COR-L47 (cell line): ENCODE measurements around the gene ANKRD12.

Experiments used
- DNase-seq: peaks from one replicate; lab custom pipeline; 2025; lab: John Stamatoyannopoulos, UW

Gene ANKRD12

GRCh38 chr18:9188359-9189231 lies 52.0 kb downstream of the ANKRD12 start:
- no peak for DNase-seq

- no peak for DNase-seq
Observed at GRCh38 chr18:9189491-9189890, 52.9 kb downstream of the ANKRD12 start.

- DNase-seq: no peak
Observed at GRCh38 chr18:9191658-9192256, 55.2 kb downstream of the ANKRD12 start.

GRCh38 chr18:9193031-9193430 lies 56.5 kb downstream of the ANKRD12 start:
- DNase-seq: no peak

- no peak for DNase-seq
Observed at GRCh38 chr18:9196568-9196967, 60.0 kb downstream of the ANKRD12 start.

GRCh38 chr18:9199681-9200080 lies 63.1 kb downstream of the ANKRD12 start:
- no peak for DNase-seq

- no peak for DNase-seq
Observed at GRCh38 chr18:9201224-9201623, 64.6 kb downstream of the ANKRD12 start.

- DNase-seq: no peak
Observed at GRCh38 chr18:9204659-9205058, 68.1 kb downstream of the ANKRD12 start.

- no peak for DNase-seq
Observed at GRCh38 chr18:9206421-9206820, 69.8 kb downstream of the ANKRD12 start.

- no peak for DNase-seq
Observed at GRCh38 chr18:9209279-9209678, 72.7 kb downstream of the ANKRD12 start.

- DNase-seq: no peak
Observed at GRCh38 chr18:9210966-9211365, 74.4 kb downstream of the ANKRD12 start.

GRCh38 chr18:9211955-9212354 lies 75.4 kb downstream of the ANKRD12 start:
- no peak for DNase-seq

- no peak for DNase-seq
Observed at GRCh38 chr18:9215221-9215933, 78.8 kb downstream of the ANKRD12 start.

GRCh38 chr18:9216459-9216858 lies 79.9 kb downstream of the ANKRD12 start:
- DNase-seq: no peak

GRCh38 chr18:9217743-9218451 lies 81.3 kb downstream of the ANKRD12 start:
- no peak for DNase-seq

GRCh38 chr18:9221040-9221439 lies 84.5 kb downstream of the ANKRD12 start:
- DNase-seq: no peak

- DNase-seq: no peak
Observed at GRCh38 chr18:9221661-9222060, 85.1 kb downstream of the ANKRD12 start.

GRCh38 chr18:9223356-9223755 lies 86.8 kb downstream of the ANKRD12 start:
- DNase-seq: no peak

GRCh38 chr18:9226463-9226862 lies 89.9 kb downstream of the ANKRD12 start:
- DNase-seq: no peak

GRCh38 chr18:9231852-9232486 lies 95.4 kb downstream of the ANKRD12 start:
- DNase-seq: no peak

GRCh38 chr18:9232977-9233376 lies 96.4 kb downstream of the ANKRD12 start:
- DNase-seq: no peak
